SJSA1 (cell line): ENCODE measurements around the gene CEP85L. TPM values are rescaled to one million over a fixed set of nuclear protein-coding genes. Genes with fewer than 3 reads are reported as not detected.
A peak's percentile ranks its signal among the peaks of the same experiment; 100 is the strongest.

Source experiments
- DNase-seq, 2 experiments: peaks; one replicate each; pipeline ENCODE4 v3.0.0-alpha.2; 2015 to 2020; ENCODE audit warnings: low spot score in 2 of 2, low read depth in 1 of 2
- H3K27ac ChIP-seq: fragments of 250-450 bp; sonication (Bioruptor Pico); 2 replicates; pipeline ENCODE4 v1.5.1; 2020; ENCODE audit warnings: mild to moderate bottlenecking, moderate library complexity
- H3K27me3 ChIP-seq: fragments of 250-450 bp; sonication (Bioruptor Pico); replicated peaks from 2 replicates; pipeline ENCODE4 v1.5.1; 2020; ENCODE audit warnings: mild to moderate bottlenecking, moderate library complexity
- H3K36me3 ChIP-seq: fragments of 250-450 bp; sonication (Bioruptor Pico); 2 replicates; pipeline ENCODE4 v1.5.1; 2020; ENCODE audit warnings: mild to moderate bottlenecking
- H3K4me1 ChIP-seq: fragments of 250-450 bp; sonication (Bioruptor Pico); replicated peaks from 2 replicates; pipeline ENCODE4 v1.6.1; 2021; ENCODE audit warnings: mild to moderate bottlenecking
- H3K4me3 ChIP-seq: fragments of 250-450 bp; sonication (Bioruptor Pico); 2 replicates; pipeline ENCODE4 v1.5.1; 2020; ENCODE audit warnings: mild to moderate bottlenecking
- H3K9me3 ChIP-seq: fragments of 250-450 bp; sonication (Bioruptor Pico); replicated peaks from 2 replicates; pipeline ENCODE4 v1.5.1; 2020; ENCODE audit warnings: mild to moderate bottlenecking
- total RNA-seq: library from RNA; depleted of rRNA; stranded (reverse); fragments of >200 nt; shearing (Covaris generic); gene quantifications from 2 replicates; pipeline ENCODE4 v1.2.3, GENCODE V29; 2014; rRNA removed

The CEP85L gene
- 6.5 and 12.7 TPM in 2 replicates for total RNA-seq

- peaks cover 8% of the 10 kb centered on the region; the same call in 1 of the 2 replicates for H3K4me1 ChIP-seq
- H3K4me3 ChIP-seq = peak within 1 kb of the TSS; percentile 98
- DNase-seq = peak; percentile 86 to 93
- peaks cover 10% of the 10 kb centered on the region for H3K36me3 ChIP-seq
- H3K9me3 ChIP-seq = peaks cover 7% of the 10 kb centered on the region; the same call in 1 of the 2 replicates
- peak within 1 kb of the TSS; percentile 91 for H3K27ac ChIP-seq
- no peaks in the 10 kb centered on the region for H3K27me3 ChIP-seq
These were observed at the start of gene CEP85L for GRCh38 chr6:118651282-118652050. TSS of gene CEP85L (minus strand) at chr6:118651591. CDS start at chr6:118651269, 322 bp downstream.

GRCh38 chr6:118700531-118700930 lies 49.1 kb upstream of the CEP85L start:
- H3K27me3 ChIP-seq = no peaks in the 10 kb centered on the region
- no peak overlapping the region for H3K27ac ChIP-seq
- no peak for DNase-seq
- no peaks in the 10 kb centered on the region for H3K9me3 ChIP-seq
- no peaks in the 10 kb centered on the region for H3K36me3 ChIP-seq
- H3K4me1 ChIP-seq = peaks cover 5% of the 10 kb centered on the region
- H3K4me3 ChIP-seq = no peak overlapping the region

- Histone ChIP-seq H3K36me3 (no peaks in the 10 kb centered on the region), H3K4me1 (no peaks in the 10 kb centered on the region), H3K4me3 (no peak overlapping the region), H3K27ac (no peak overlapping the region), H3K9me3 (no peaks in the 10 kb centered on the region), H3K27me3 (no peaks in the 10 kb centered on the region)
- DNase-seq = no peak
These were observed 46.2 kb upstream of the CEP85L start for GRCh38 chr6:118697554-118697953.

DNA sequence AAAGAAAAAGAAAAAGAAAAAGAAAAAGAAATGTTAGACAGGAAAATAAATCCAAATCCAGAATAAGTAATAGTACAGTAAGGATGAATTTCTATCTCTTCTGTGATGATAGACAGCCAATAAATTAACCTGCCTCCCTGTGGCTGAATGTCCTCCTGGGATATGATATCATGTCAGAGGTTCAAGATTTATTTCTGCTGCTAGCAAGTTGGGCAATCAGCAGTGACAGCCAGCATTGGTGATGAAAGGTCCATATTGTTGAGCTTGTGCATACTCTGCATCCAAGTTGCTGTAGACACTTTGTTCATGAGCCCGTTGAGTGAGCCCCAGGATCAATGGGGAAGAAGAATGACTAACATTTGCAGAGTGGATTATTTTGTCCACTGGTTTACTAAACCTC lies 44.9 kb upstream of the CEP85L start:
- no peak overlapping the region for H3K27ac ChIP-seq
- DNase-seq = no peak

DNA sequence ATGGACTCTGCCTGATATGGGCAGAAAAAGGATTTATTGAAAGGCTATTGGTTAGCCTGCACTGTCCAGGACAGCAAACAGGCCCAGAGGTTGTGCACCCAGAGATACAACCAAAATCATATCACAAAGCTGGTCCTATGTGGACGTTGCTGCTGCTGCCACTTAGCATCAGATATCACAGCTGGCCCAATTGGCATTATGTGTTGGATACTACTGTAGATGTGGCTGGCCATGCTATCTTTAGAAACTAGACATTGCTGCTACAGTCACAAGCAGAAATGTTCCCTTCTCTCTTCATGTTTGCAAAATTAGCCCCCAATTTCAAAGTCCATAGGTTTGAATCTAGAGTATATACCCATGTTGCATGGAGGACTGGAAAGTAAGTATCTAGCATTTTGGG lies 42.2 kb upstream of the CEP85L start:
- no peaks in the 10 kb centered on the region for H3K36me3 ChIP-seq
- no peaks in the 10 kb centered on the region for H3K27me3 ChIP-seq
- no peaks in the 10 kb centered on the region for H3K4me1 ChIP-seq
- H3K27ac ChIP-seq = no peak overlapping the region
- DNase-seq = no peak
- H3K9me3 ChIP-seq = no peaks in the 10 kb centered on the region
- no peak overlapping the region for H3K4me3 ChIP-seq

More for the DNA sequence above, 44.9 kb upstream of the CEP85L start:
- Histone ChIP-seq H3K4me1 (no peaks in the 10 kb centered on the region), H3K27me3 (no peaks in the 10 kb centered on the region), H3K9me3 (no peaks in the 10 kb centered on the region), H3K4me3 (no peak overlapping the region), H3K36me3 (no peaks in the 10 kb centered on the region)

- Histone ChIP-seq H3K27me3 (no peaks in the 10 kb centered on the region), H3K4me1 (0 out of 2 replicates have a peak, but pooled peaks cover 3% of the 10 kb centered on the region), H3K36me3 (no peaks in the 10 kb centered on the region), H3K27ac (no peak overlapping the region), H3K4me3 (no peak overlapping the region), H3K9me3 (no peaks in the 10 kb centered on the region)
- no peak for DNase-seq
These were observed 34.5 kb upstream of the CEP85L start for GRCh38 chr6:118685823-118686449.

GRCh38 chr6:118683881-118684872 lies 32.8 kb upstream of the CEP85L start:
- Histone ChIP-seq H3K27ac (no peak overlapping the region), H3K27me3 (no peaks in the 10 kb centered on the region), H3K4me1 (peaks cover 7% of the 10 kb centered on the region), H3K4me3 (no peak overlapping the region), H3K36me3 (no peaks in the 10 kb centered on the region), H3K9me3 (no peaks in the 10 kb centered on the region)
- no peak for DNase-seq

DNA sequence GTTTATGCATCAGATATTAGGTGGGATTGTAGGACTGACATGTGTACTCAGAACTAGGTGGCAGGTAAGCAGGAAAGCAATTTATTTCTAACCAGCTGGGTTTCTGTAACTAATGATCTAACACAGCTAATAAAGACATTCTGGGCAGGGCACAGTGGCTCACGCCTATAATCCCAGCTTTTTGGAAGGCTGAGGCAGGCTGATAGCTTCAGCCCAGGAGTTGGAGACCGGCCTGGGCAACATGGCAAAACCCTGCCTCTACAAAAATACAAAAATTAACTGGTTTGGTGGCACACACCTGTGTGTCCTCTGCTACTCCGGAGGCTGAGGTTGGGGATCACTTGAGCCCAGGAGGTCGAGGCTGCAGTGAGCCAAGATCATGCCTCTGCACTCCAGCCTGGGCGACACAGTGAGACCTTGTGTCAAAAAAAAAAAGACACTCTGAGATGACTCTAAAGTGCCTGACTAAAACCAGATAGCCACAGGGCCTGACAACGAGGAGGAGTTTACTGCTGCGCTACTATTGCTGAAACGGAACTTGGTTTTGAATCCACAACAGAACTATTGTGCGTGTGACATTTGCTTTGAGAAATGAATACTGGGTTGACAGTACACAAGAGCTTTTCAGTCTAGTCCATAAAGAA lies 29.2 kb upstream of the CEP85L start:
- Histone ChIP-seq H3K27ac (no peak overlapping the region), H3K9me3 (no peaks in the 10 kb centered on the region), H3K36me3 (no peaks in the 10 kb centered on the region), H3K4me3 (no peak overlapping the region), H3K27me3 (no peaks in the 10 kb centered on the region), H3K4me1 (peaks cover 12% of the 10 kb centered on the region)
- DNase-seq = no peak

DNA sequence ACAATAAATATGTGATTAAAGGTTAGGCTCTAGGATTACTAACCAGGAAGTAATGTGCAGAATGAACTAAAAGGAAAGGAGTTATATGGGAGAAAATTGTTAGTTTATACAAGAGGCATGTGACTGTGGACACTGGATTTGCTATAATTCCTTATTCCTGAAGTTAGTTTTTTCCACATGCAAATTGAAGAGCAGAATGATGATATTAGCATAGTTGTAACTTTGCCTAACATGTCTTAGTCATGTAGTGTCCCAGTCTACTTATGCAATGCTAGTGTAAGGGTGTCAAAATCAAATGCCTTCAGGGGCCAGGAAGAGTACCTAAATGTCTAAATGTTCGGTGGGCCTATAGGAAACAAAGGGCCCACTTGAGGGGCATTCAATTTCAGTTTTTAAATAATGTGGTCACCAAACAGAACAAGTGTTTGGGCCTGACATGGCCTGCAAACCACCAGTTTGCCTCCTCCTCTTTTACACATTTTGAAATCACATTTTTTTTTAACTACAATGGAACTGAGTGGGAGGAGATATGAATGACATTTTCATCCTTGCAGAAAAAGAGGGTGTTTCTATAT lies 28.0 kb upstream of the CEP85L start:
- H3K27me3 ChIP-seq = 0 out of 2 replicates have a peak, but pooled peaks cover 3% of the 10 kb centered on the region
- no peak for DNase-seq
- H3K27ac ChIP-seq = 0 out of 2 replicates have a peak overlapping the region, but pooled peaks have one; percentile 33
- no peaks in the 10 kb centered on the region for H3K36me3 ChIP-seq
- no peaks in the 10 kb centered on the region for H3K9me3 ChIP-seq
- peaks cover 11% of the 10 kb centered on the region for H3K4me1 ChIP-seq
- no peak overlapping the region for H3K4me3 ChIP-seq

GRCh38 chr6:118678866-118679265 lies 27.5 kb upstream of the CEP85L start:
- Histone ChIP-seq H3K4me1 (peaks cover 11% of the 10 kb centered on the region), H3K9me3 (no peaks in the 10 kb centered on the region), H3K36me3 (no peaks in the 10 kb centered on the region), H3K27ac (0 out of 2 replicates have a peak overlapping the region, but pooled peaks have one; percentile 33), H3K27me3 (0 out of 2 replicates have a peak, but pooled peaks cover 3% of the 10 kb centered on the region), H3K4me3 (no peak overlapping the region)
- peak in 1 of 2 experiments; percentile 22 for DNase-seq

DNA sequence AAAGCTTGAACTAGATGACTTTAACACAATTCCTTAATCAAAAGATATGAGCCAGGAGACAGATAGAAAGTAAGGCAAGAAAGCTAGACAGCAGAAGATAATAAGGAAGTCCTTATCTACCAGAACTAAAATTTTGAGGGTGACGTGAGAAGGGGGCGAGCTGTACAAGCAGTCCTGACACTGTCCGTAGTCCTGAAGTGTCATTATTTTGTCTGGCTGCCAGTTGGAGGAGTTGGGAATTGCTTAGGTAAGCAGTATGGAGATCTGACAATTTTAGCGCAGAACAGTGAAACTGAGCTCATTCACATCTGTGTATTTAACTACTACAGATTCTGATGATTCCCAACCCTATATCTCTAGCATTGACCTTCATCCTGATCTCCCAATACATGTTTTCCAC lies 25.8 kb upstream of the CEP85L start:
- Histone ChIP-seq H3K27ac (no peak overlapping the region), H3K9me3 (no peaks in the 10 kb centered on the region), H3K27me3 (0 out of 2 replicates have a peak, but pooled peaks cover 3% of the 10 kb centered on the region), H3K4me1 (peaks cover 11% of the 10 kb centered on the region), H3K4me3 (no peak overlapping the region), H3K36me3 (no peaks in the 10 kb centered on the region)
- DNase-seq = no peak

GRCh38 chr6:118675225-118675624 lies 23.8 kb upstream of the CEP85L start:
- H3K9me3 ChIP-seq = no peaks in the 10 kb centered on the region
- H3K4me3 ChIP-seq = no peak overlapping the region
- H3K27me3 ChIP-seq = 0 out of 2 replicates have a peak, but pooled peaks cover 3% of the 10 kb centered on the region
- H3K4me1 ChIP-seq = peaks cover 14% of the 10 kb centered on the region
- H3K36me3 ChIP-seq = no peaks in the 10 kb centered on the region
- H3K27ac ChIP-seq = no peak overlapping the region
- DNase-seq = no peak
